HG02970 (cell line): ENCODE measurements around the gene PPFIA2.

Source experiments
- ATAC-seq: cut with Tn5 transposase; IDR thresholded peaks from one replicate; pipeline ENCODE4 v1.9.1; 2021; ENCODE audit warnings: mild to moderate bottlenecking, moderate library complexity, moderate number of reproducible peaks; ENCODE audit not compliant: unreplicated experiment, low FRiP score

The PPFIA2 gene

GRCh38 chr12:81294325-81295190 is 464.6 kb downstream of the PPFIA2 start:
- no peak for ATAC-seq

GRCh38 chr12:81288651-81289050 is 470.5 kb downstream of the PPFIA2 start:
- no peak for ATAC-seq

- no peak for ATAC-seq
Observed at GRCh38 chr12:81284137-81284536, 475.0 kb downstream of the PPFIA2 start.

- ATAC-seq, result no peak
Observed at GRCh38 chr12:81274637-81275529, 484.3 kb downstream of the PPFIA2 start.

GRCh38 chr12:81270385-81270784 is 488.8 kb downstream of the PPFIA2 start:
- no peak for ATAC-seq

DNA sequence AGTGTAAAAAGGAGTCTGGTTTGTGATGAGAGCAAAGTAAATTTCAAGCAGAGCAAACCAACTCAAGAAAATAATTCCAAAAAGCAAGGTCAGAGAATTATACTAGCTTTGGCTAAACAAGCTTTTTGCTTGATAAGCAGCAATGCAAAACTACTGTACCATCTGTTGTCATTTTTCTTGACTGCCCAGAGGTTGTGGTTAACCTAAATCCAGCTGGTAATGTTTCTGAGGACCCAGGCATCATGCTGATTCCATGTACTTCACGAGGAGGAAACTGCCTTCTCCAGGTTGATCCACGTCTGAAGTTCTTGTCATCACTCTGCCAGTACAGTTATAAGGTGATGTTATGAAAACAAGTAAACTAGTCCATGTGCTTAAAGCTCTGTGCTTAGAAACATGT is 496.1 kb downstream of the PPFIA2 start:
- no peak for ATAC-seq

GRCh38 chr12:81261508-81262207 is 497.5 kb downstream of the PPFIA2 start:
- no peak for ATAC-seq

DNA sequence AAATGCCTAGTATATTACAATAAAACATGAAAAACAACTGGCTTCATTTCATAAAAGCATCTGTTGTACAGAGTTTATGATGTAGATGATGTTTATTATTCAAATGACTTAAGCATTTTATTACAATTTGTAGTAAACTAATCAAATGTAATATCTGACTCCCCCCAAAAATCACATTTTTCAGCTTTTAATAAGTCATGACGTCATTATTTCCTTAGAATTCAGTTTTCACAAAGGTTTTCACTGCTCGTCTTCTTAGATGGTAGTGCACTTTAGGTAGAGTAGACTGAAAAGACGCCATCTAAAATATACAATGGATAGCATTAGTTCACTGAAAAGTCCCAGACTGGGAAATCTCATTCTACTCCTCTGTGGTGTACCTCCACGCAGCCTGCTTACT is 499.8 kb downstream of the PPFIA2 start:
- no peak for ATAC-seq

- no peak for ATAC-seq
Observed at GRCh38 chr12:81257947-81258551, 501.1 kb downstream of the PPFIA2 start.

GRCh38 chr12:81255947-81256346 is 503.2 kb downstream of the PPFIA2 start:
- ATAC-seq, result no peak

GRCh38 chr12:81255456-81255855 is 503.7 kb downstream of the PPFIA2 start:
- no peak for ATAC-seq

DNA sequence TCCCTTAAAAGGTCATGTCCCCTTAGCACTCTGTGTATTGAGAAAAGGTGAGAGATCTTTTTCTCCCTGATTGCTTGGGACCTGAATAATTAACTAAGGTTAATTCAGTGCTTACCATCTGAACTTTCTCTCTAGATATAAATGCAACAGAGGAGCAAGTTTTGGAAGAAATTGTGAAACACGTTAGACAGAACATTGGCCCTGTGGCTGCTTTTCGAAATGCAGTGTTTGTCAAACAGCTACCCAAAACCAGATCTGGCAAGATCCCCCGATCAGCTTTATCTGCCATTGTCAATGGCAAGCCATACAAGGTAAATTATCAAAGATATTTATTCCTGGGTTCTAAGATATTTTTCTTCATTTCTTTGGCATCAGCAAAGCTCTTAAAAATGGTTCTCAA is 505.8 kb downstream of the PPFIA2 start:
- ATAC-seq, result no peak

DNA sequence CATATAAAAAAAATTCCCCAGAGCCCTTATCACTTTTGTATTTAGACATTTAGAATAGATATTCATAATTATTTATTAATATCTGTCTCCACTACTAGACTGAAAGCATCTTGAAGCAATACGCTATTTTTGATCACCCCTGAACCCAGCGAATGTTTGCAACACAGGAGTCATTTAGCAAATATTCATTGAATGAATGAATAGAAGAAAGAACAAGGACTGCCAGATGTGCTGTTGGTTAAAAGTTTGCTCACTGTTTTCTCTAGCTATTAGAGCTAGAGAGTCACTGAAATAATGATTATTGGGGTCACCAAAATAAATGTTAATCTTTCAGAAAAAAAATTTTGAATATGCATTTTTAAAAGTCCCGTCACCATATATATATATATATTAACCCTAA is 506.9 kb downstream of the PPFIA2 start:
- ATAC-seq, result no peak

GRCh38 chr12:81249976-81250375 is 509.2 kb downstream of the PPFIA2 start:
- ATAC-seq, result no peak

DNA sequence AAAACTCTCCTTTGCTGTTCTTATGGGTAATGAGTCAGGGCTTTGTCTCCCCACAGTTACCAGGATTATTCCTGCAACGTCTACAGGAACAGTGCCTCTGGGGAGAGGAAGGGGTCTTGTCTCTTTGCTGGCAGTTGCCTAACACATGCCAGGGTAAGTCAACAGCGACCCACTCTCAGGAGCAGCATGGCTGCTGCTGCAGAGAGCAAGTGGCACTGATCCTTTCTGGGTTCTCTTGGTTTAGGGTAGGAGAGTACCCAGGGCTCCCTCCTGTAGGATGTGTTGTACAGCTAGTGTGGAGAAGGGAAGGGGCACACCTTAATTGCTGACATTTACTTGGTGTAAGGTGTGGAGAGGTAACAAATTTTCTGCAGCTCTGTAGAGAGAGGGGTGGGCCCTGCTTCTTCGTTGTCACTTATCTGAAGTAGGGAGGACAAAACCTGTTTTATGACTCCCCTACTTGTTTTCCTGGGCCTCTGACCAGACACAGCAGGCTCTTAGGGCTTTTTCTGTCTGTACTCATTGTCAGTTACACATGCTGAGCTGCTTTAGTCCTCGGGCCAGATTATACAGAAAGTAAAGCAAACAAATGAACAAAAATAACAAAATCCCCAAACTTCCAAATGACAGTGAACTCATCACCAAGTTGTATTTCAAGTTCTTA is 513.1 kb downstream of the PPFIA2 start:
- ATAC-seq, result no peak

DNA sequence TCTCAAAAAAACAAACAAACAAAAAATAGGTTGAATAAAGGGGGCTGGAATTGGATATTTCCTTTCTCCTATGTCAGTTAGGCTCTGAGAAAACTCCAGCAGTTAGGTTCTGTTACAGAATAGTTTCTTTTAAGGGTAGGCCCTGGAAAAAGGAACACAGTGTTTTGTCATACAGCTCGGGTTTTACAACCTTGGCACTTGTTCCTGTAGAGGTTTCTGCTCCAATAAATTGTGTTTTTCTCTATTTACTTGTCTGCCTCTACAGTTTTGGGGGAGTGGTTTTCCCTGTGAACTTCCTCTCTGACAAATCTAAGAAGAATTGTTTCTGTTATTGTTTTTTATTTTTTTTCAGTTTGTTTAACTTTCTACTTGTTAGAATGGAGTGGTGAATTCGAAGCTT is 513.7 kb downstream of the PPFIA2 start:
- no peak for ATAC-seq

- no peak for ATAC-seq
Observed at GRCh38 chr12:81231574-81232368, 527.4 kb downstream of the PPFIA2 start.

DNA sequence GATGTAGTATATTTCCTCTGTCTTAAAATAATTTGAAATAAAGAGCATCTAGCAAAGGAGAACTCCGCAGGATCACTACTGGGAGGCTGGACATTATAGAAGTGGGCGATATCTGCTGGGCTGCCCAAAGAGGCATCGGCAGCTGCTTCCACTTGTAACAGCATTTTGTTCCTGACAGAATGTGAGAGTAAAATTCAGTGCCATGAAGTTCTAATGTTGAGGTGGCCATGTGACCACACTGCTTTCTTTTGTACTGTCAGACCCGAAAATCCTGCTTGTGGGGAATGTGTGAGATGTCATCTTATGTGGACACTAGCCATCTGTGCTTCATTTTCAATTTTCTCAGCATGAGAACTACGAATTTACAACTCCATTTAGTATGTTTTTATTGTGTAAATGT is 529.4 kb downstream of the PPFIA2 start:
- no peak for ATAC-seq

- ATAC-seq, result no peak
Observed at GRCh38 chr12:81224626-81225025, 534.5 kb downstream of the PPFIA2 start.
